ENCODE data around the gene NTN4.
"Not testable (repeated sequence)": the region's sequence is repeated elsewhere in the genome, so short reads cannot be mapped to it uniquely, and the experiment has no call there.

The NTN4 gene

GRCh38 chr12:95755261-95755865 lies 35.2 kb downstream of the NTN4 start:
- DNase-seq (ENCODE audit: low read depth) = no peak

- DNase-seq (ENCODE audit: low read depth) = not testable (repeated sequence)
Observed at GRCh38 chr12:95746062-95746461, 44.5 kb downstream of the NTN4 start.

GRCh38 chr12:95742586-95742985 lies 48.0 kb downstream of the NTN4 start:
- no peak for DNase-seq (ENCODE audit: low read depth)

GRCh38 chr12:95741635-95742034 lies 48.9 kb downstream of the NTN4 start:
- no peak for DNase-seq (ENCODE audit: low read depth)

DNA sequence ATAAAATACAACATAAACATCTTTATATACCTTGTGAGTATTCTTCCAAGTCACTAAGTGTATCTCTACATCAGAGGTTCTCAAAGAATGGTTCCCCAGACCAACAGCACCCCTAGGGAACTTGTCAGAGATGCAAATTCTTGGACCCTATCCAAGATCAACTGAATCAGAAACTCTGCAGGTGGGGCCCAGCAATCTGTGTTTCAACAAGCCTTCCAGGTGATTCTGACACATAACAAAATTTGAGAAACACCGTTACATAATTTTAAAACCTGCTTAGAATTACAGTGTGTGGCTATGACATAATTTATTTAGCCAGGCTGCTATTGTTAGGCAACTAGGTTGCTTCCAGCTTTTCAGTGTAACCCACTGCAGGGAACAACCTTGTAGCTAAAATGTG lies 49.8 kb downstream of the NTN4 start:
- DNase-seq (ENCODE audit: low read depth) = no peak

- no peak for DNase-seq (ENCODE audit: low read depth)
Observed at GRCh38 chr12:95739561-95740313, 50.8 kb downstream of the NTN4 start.

DNA sequence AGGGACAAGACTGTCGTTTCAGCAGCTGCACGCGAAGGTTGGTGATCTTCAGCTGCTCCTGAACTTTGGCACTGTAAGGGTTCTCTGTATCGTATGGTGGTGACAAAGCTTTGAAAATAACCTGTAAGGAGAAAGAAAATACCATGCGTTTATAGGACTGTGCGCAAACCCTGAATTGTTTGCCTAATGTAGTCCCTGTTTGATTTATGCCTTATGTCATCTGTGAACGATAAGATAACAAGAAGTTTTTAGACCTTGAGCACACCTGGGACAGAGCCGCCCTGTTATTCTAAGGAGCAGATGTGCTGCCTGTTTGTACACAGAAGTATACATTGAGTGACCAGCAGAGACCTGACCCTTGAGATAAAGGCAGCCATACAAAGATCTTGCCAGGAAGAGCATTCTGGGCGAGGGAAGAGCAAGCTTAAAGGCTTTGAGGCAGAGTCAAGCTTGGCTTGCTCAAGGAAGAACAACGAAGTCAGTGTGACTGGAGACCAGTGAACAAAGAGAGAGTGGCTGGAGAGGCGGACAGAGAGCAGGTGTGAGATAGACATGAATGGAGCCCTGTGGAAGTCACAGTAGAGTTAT lies 52.4 kb downstream of the NTN4 start:
- DNase-seq (ENCODE audit: low read depth) = no peak

DNA sequence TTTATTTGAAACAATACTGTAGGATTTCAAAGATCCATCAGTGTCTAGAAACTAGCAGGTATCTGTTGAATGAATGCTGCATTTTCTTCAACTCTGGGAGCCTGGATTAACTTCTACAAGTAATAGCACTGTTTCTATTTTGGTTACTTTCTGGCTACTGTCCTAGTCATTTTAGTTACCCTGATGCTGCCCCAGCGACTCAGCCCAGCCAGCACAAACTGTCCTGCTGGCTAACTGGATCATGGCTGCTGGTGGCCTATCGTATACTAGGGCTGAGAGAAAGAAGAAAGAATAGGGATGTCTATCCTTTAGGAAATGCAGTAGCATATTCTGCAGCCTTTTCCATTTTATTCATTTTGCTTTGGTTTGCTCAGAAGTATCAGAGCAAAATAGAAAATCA lies 53.9 kb downstream of the NTN4 start:
- peak; percentile 12 for DNase-seq (ENCODE audit: low read depth)

DNA sequence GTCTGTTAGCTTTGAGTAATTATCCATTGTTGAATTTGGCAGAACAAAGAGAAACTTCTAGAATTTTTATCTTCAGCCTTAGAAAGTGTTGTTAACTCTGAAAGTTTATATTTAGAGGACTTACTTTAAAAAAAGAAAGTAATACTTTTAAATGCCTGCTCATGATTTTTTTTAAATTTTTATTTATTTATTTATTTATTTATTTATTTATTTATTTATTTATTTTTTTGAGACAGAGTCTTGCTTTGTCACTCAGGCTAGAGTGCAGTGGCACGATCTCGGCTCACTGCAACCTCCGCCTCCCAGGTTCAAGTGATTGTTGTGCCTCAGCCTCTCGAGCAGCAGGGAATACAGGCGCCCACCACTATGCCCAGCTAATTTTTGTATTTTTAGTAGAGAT lies 54.8 kb downstream of the NTN4 start:
- not testable (repeated sequence) for DNase-seq (ENCODE audit: low read depth)

DNA sequence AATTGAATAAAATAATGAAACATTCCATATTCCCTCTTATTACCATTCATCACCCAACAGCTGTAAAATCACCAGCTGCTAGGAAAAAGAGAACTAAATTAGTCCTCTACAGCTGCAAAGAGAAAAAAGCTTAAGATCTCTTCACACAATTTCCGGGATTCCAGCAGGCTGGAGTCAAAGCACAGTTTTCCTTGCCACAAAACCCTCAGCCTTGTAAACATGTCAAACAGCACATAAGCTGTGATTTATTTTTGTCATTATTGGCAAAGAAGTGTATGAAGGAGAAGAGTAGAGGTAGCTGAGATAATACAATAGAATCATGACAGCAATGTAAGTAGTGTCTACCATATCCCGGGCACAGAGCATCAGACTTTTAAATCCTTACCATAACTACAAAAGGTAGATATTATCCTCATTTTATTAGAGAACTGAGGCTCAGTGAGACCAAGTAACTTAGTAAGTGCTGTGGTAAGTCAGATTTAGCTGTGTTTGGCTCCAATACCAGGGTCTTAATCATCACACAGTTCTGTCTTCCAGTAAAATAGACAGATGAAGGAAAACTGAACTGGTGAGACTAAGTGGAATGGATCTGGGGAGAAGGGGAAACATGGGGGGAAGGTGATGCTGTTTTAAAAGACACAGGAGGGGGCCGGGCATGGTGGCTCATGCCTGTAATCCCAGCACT lies 57.3 kb downstream of the NTN4 start:
- DNase-seq (ENCODE audit: low read depth) = peak; percentile 92

DNA sequence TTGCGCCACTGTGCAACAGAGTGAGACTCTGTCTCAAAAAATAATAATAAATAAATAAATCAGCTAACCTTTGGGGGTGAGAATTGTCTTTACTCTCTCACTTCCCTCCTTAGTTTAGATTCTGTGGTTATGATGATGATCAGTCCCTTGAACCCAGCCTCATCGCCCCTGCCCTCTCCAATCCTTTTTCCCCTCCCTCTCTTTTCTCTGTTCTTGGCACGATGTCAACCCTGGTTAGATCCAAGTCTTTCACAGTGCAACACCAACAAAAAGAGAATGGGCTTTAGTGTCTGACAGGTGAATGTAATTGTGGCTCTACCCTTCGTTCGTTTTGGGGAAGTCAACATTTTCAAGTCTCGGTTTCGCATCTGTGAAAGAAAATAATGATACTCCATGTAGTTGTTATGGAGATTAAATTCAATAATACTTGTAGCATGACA lies 59.0 kb downstream of the NTN4 start:
- no peak for DNase-seq (ENCODE audit: low read depth)

DNA sequence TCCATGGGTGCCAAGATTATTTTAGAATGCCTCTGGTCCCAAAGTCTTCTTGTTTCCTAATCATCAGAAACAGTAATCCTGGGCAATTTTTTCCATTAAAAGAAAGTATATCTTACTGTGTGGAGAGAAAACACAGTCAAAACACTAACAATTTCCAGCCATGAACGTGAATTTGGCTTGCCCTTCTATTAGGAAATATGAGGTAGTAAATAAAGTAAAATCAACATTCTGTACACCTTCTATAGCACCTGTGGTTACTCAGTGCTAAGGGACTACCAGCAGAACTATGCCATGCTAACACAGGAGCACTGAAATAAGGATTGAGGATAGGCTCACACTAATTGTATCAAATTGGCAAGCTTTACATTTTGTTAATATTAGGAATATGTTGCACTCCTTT lies 60.1 kb downstream of the NTN4 start:
- no peak for DNase-seq (ENCODE audit: low read depth)

DNA sequence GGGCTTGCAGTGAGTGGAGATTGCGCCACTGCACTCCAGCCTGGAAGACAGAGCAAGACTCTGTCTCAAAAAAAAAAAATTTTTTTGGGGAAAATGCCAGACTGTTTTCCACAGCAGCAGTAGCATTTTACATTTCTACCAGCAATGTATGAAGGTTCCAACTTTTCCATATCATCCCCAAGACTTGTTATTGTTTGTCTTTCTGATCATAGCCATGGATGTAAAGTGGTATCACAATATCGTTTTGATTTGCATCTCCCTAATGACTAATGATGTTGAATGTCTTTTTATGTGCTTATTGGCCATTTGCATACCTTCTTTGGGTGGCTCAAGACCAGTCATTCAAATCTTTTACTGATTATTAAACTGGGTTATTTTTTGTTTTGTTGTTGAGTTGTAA lies 63.7 kb downstream of the NTN4 start:
- DNase-seq (ENCODE audit: low read depth) = no peak

- DNase-seq (ENCODE audit: low read depth) = no peak
Observed at GRCh38 chr12:95724767-95725166, 65.8 kb downstream of the NTN4 start.

DNA sequence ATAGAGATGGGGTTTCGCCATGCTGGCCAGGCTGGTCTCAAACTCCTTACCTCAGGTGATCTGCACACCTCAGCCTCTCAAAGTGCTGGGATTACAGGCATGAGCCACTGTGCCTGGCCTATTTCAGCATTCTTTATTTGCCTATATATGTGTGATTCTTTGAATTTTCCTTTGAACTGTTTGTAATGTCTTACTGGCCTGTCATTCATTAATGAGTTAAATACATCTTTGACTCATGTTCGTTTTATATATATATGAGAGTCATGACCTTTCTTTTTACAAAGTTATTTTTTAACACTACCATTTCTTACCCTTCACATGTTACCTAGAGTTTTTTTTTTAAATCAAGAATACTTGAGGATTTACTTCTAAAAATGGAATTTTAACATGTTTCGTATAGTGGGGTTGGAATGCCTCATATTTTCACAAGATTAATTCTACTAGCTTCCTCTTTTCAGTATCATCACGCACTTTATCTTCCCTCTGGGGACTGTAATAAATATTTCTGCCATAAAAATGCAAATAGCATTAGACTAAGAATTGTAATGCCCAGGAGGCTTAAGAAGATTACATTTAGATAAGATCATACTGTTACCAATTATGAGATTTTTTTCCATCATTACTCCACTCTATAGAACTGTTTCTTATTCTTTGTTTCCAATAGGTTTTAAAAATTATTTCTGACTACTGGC lies 66.7 kb downstream of the NTN4 start:
- DNase-seq (ENCODE audit: low read depth) = no peak

DNA sequence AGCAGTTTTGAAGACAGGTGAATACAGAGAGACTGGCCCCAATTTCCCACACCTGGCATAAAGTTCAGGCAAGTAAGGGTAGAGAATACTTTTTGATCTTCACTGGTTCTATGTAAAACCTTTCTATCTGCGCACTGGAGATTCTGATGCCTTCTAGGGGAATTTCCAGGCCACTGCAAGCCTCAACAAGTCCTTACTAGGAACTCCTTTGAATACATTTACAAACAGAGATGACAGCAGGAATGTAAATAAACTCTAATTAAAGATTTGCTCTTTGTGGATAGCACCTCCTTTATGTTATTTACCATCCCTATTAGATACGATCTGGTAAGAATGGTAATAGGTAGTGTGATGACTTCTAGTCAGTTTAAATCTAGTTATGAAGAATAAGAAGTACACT lies 69.2 kb downstream of the NTN4 start:
- no peak for DNase-seq (ENCODE audit: low read depth)

- no peak for DNase-seq (ENCODE audit: low read depth)
Observed at GRCh38 chr12:95720146-95720545, 70.4 kb downstream of the NTN4 start.

DNA sequence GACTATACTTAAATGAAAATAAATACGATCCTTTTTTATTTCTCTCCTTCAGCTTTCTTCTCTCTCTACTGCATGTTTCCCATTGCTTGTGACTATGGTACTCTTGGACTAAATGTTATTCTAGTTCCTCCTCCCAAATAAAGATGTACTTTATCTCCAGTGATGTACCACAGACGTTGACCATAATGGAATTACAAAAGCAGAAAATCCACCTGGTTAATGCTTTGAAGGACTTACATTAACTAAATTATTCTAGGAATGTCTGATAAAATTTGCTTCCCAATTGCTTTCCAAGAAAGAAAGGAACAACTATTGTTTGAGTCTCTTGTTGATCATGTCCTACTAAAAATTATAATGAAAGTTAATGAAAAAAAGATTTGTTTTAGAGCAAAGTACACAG lies 71.8 kb downstream of the NTN4 start:
- DNase-seq (ENCODE audit: low read depth) = no peak

DNA sequence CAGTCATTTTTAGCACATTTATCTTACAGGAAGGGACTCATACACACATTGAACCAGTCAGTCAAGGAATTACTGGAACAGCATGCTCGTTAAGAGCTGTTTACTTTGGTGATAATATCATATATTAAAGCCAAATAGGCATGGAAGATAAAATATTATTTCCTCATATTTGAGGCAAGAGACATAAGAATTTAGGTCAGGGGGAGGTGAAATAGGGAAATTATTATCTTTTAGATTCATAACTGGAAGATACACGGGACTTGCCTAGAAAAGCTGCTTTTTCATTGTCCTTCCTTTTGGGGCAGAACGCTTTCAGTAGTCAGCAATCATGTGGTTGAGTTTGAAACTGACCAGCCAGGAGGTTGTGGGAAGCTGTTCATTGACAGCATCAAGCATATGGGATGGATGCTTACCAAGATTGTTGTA lies 72.5 kb downstream of the NTN4 start:
- no peak for DNase-seq (ENCODE audit: low read depth)

- no peak for DNase-seq (ENCODE audit: low read depth)
Observed at GRCh38 chr12:95717316-95717928, 73.1 kb downstream of the NTN4 start.

- no peak for DNase-seq (ENCODE audit: low read depth)
Observed at GRCh38 chr12:95715177-95715576, 75.4 kb downstream of the NTN4 start.

DNA sequence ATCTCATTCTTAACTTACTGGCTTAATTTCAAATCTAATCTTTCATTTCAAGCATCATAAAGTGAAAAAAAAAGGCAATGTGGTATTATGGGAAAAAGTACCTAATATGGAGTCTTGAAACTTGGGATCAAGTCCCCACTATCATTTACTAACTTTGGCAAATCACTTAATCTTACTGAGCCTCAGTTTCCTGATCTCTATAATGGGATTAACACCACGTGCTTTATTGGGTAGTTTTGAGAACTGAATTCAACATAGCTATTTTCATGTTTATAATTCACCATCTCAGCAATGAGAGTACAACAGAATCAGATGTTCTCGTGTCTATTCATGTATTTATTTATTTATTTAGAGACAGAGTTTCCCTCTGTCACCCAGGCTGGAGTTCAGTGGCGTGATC lies 78.3 kb downstream of the NTN4 start:
- DNase-seq (ENCODE audit: low read depth) = no peak
